HL-60 (cell line): ENCODE measurements around the gene TULP4.

ENCODE experiments used
- CTCF ChIP-seq: IDR thresholded peaks from one replicate; pipeline ENCODE4 v1.5.1; 2011; ENCODE audit warnings: low read length, control low read depth, inconsistent platforms; ENCODE audit not compliant: insufficient read depth
- SPI1 ChIP-seq: IDR thresholded peaks from 2 replicates; pipeline ENCODE4 v1.6.1; 2012; ENCODE audit warnings: low read depth, mild to moderate bottlenecking, borderline replicate concordance

- no peak for TF ChIP-seq CTCF
- TF ChIP-seq SPI1: no peak
These were observed 100.8 kb downstream of the TULP4 start for GRCh38 chr6:158413028-158413427.
